ENCODE results near the gene ETHE1.

DNA sequence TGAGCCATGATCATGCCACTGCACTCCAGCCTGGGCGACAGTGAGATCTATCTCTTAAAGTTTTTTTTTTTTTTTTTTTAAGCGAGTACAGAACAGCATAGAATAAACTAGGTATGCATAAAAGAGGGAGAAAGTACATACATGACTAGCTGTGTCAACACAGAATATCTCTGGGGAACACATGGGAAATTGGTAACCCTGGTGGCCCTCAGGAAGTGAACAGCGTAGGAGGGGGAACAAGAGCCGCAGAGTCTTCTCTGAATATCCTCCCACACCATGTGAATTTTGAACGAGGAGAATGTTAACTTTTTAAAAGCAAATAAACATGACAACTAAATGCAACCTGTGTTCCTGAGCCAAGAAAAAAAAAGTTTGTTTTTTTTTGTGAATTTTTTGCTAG, 37.7 kb downstream of the ETHE1 start:
- TF ChIP-seq CTCF (IDR thresholded peaks at IDR 0.05; ENCODE audit: borderline replicate concordance, extremely low read depth, low read length, poor library complexity, severe bottlenecking) (no peak), EZH2 (IDR thresholded peaks at IDR 0.05; ENCODE audit: borderline replicate concordance, low read depth, low read length, severe bottlenecking) (no peak)
